Esophagus muscularis mucosa (tissue), 3 donors: ENCODE data around the gene GOLGA7B.

Source experiments
- POLR2AphosphoS5 ChIP-seq, 2 donors: sonication (generic); formaldehyde crosslinking; IDR thresholded peaks; one replicate each; pipeline ENCODE4 v1.6.1; 2017; ENCODE audit warnings: antibody characterized with exemption in 2 of 2
- TF ChIP-seq, protein P1 (sequence below), 3 experiments: fragments of 200-600 bp in 2 of 3; fragments of 450-650 bp in 1 of 3; sonication (generic) in 2 of 3; IDR thresholded peaks; one replicate each; pipeline ENCODE4 v1.5.1; 2017 to 2019; ENCODE audit warnings: antibody characterized with exemption in 3 of 3, mild to moderate bottlenecking in 2 of 3, moderate library complexity in 1 of 3

DNA sequence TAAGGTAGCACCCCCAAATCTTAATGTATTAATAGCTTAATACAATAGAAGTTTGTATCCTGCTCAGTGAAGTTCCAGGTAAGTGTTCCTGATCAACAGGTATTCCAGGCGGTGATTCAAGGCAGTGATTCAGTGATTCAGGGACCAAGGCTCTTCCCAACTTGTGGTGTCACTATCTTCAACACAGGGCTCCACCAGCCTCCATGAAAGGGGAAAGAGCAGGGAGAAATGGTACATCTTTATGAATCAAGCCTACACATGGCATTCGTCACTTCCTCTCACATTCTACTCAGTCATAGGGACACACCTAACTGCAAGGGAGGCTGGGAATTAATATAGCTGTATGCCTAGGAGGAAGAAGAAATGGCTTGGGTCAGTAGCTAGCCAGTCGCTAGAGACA, 5.1 kb downstream of the GOLGA7B start:
- no peak for TF ChIP-seq POLR2AphosphoS5 (IDR thresholded peaks at IDR 0.05)
- TF ChIP-seq, protein P1, sequence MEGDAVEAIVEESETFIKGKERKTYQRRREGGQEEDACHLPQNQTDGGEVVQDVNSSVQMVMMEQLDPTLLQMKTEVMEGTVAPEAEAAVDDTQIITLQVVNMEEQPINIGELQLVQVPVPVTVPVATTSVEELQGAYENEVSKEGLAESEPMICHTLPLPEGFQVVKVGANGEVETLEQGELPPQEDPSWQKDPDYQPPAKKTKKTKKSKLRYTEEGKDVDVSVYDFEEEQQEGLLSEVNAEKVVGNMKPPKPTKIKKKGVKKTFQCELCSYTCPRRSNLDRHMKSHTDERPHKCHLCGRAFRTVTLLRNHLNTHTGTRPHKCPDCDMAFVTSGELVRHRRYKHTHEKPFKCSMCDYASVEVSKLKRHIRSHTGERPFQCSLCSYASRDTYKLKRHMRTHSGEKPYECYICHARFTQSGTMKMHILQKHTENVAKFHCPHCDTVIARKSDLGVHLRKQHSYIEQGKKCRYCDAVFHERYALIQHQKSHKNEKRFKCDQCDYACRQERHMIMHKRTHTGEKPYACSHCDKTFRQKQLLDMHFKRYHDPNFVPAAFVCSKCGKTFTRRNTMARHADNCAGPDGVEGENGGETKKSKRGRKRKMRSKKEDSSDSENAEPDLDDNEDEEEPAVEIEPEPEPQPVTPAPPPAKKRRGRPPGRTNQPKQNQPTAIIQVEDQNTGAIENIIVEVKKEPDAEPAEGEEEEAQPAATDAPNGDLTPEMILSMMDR (IDR thresholded peaks at IDR 0.05): no peak
